Lung (tissue), 12 donors: ENCODE results near the gene SERPINB4. TPM values are rescaled to one million over a fixed set of nuclear protein-coding genes. Genes with fewer than 3 reads are reported as not detected.

Experiments used
- ATAC-seq: fragments of 200-7000 bp; cut with Tn5 transposase; one replicate; pipeline ENCODE4 v1.9.1; 2020; ENCODE audit warnings: moderate number of reproducible peaks; ENCODE audit not compliant: insufficient read depth, low FRiP score
- DNase-seq, 3 donors: peaks; one replicate each; pipeline ENCODE4 v3.0.0-alpha.2; 2013 to 2017
- H3K27ac ChIP-seq, 2 donors: one replicate each; pipeline ENCODE4 v1.5.1; 2013; ENCODE audit warnings: mild to moderate bottlenecking in 2 of 2, moderate library complexity in 2 of 2, control low read depth in 1 of 2, inconsistent platforms in 1 of 2, low read depth in 1 of 2, low read length in 1 of 2
- H3K27me3 ChIP-seq, 3 donors: one replicate each; pipeline ENCODE4 v1.5.1; 2013; ENCODE audit warnings: low read length in 2 of 3; ENCODE audit not compliant: control insufficient read depth in 3 of 3, insufficient read depth in 3 of 3
- H3K36me3 ChIP-seq, 4 donors: one replicate each; pipeline ENCODE4 v1.5.1; 2013; ENCODE audit warnings: low read length in 4 of 4, mild to moderate bottlenecking in 1 of 4, moderate library complexity in 1 of 4; ENCODE audit not compliant: control insufficient read depth in 4 of 4, insufficient read depth in 4 of 4
- H3K4me1 ChIP-seq, 5 donors: one replicate each; pipeline ENCODE4 v1.5.1; 2013; ENCODE audit warnings: low read length in 5 of 5, mild to moderate bottlenecking in 2 of 5, moderate library complexity in 1 of 5; ENCODE audit not compliant: control insufficient read depth in 5 of 5, insufficient read depth in 5 of 5
- H3K4me3 ChIP-seq: one replicate; pipeline ENCODE4 v1.5.1; 2013; ENCODE audit warnings: mild to moderate bottlenecking, control low read depth, moderate library complexity
- H3K9ac ChIP-seq, 2 donors: one replicate each; pipeline ENCODE4 v1.5.1; 2013; ENCODE audit warnings: low read length in 2 of 2, control low read depth in 1 of 2; ENCODE audit not compliant: insufficient read depth in 1 of 2
- H3K9me3 ChIP-seq, 4 donors: one replicate each; pipeline ENCODE4 v1.5.1; 2013; ENCODE audit warnings: low read length in 3 of 4, mild to moderate bottlenecking in 1 of 4, moderate library complexity in 1 of 4; ENCODE audit not compliant: control insufficient read depth in 4 of 4, insufficient read depth in 3 of 4
- CTCF ChIP-seq: IDR thresholded peaks from 2 replicates; pipeline ENCODE4 v1.5.1; 2012; ENCODE audit warnings: mild to moderate bottlenecking; ENCODE audit errors: control extremely low read depth, extremely low read depth
- WGBS, 2 donors: extraction: QIAGEN DNeasy Blood & Tissue Kit; methylation state at CpG; one replicate each; pipeline ENCODE4 v1.1.7; 2013; 5-methylcytosine and 5-hydroxymethylcytosine counted together
- polyA plus RNA-seq, 2 donors: library from polyadenylated mRNA; stranded (reverse); fragments of 200-250 nt; gene quantifications; one replicate each; pipeline ENCODE4 v1.2.1, GENCODE V29; 2013
- total RNA-seq, 2 donors: library from RNA; depleted of rRNA in 1 of 2; stranded (reverse); fragments of >200 nt in 1 of 2; gene quantifications; one replicate each; pipeline ENCODE4 v1.2.1, GENCODE V29; 2014 to 2021
- donor health status: control.
- donor health status: control.
- donor health status: Bipolar disorder and iron deficiency.
- donor health status: healthy.
- donor health status: DM: yes; HTN: yes; CAD: no.

The SERPINB4 gene
- total and polyA plus RNA-seq, 4 donors: 0.34 to 17.4 (median 1.0) TPM; not detected in 1

GRCh38 chr18:63590966-63591695 lies 52.9 kb downstream of the SERPINB4 start:
- Histone ChIP-seq H3K9ac (no peak overlapping the region), H3K27me3 (no peaks in the 10 kb centered on the region), H3K36me3 (no peaks in the 10 kb centered on the region), H3K9me3 (peaks cover 0 to 2% (median 0%) of the 10 kb centered on the region in 4 donors), H3K4me3 (no peak overlapping the region), H3K4me1 (peaks cover 0 to 1% (median 0%) of the 10 kb centered on the region in 5 donors), H3K27ac (no peak overlapping the region)
- ATAC-seq: no peak
- 60 to 74% methylated on average over 3 of the region's 3 CpGs for WGBS, 2 donors
- TF ChIP-seq CTCF: no peak
- no peak for DNase-seq

GRCh38 chr18:63590373-63590772 lies 53.7 kb downstream of the SERPINB4 start:
- ATAC-seq (peak; percentile 34), DNase-seq (no peak)
- H3K4me3 ChIP-seq: no peak overlapping the region
- H3K36me3 ChIP-seq: no peaks in the 10 kb centered on the region
- no peak for TF ChIP-seq CTCF
- H3K4me1 ChIP-seq: peaks cover 0 to 1% (median 0%) of the 10 kb centered on the region in 5 donors
- 40 to 53% methylated on average over 2 of the region's 2 CpGs for WGBS, 2 donors
- H3K9me3 ChIP-seq: peaks cover 0 to 2% (median 0%) of the 10 kb centered on the region in 4 donors
- no peak overlapping the region for H3K9ac ChIP-seq
- H3K27ac ChIP-seq: no peak overlapping the region
- no peaks in the 10 kb centered on the region for H3K27me3 ChIP-seq

GRCh38 chr18:63588909-63589308 lies 55.1 kb downstream of the SERPINB4 start:
- Histone ChIP-seq H3K36me3 (no peaks in the 10 kb centered on the region), H3K9ac (no peak overlapping the region), H3K27me3 (no peaks in the 10 kb centered on the region), H3K4me3 (no peak overlapping the region), H3K9me3 (peaks cover 0 to 2% (median 0%) of the 10 kb centered on the region in 4 donors), H3K27ac (no peak overlapping the region), H3K4me1 (peaks cover 0 to 1% (median 0%) of the 10 kb centered on the region in 5 donors)
- ATAC-seq (no peak), DNase-seq (peak in 1 of 3 donors; percentile 4)
- no peak for TF ChIP-seq CTCF
- 39 to 61% methylated on average over 5 of the region's 5 CpGs for WGBS, 2 donors

Other genes starting within 250 kb of the SERPINB4 start
- gene VPS4B, start 221.8 kb downstream of the SERPINB4 start, total RNA-seq: 10 to 100 TPM; 55.5 to 56.1 TPM
- gene VPS4B, start 221.8 kb downstream of the SERPINB4 start, polyA plus RNA-seq: 10 to 100 TPM; 11.7 to 26.2 TPM
- gene SERPINB5, start 167.3 kb downstream of the SERPINB4 start, total RNA-seq: under 1 TPM; 0.37 to 0.92 TPM
- gene SERPINB5, start 167.3 kb downstream of the SERPINB4 start, polyA plus RNA-seq: under 1 TPM; 0.45 to 0.77 TPM
- not detected for gene SERPINB12, start 101.9 kb downstream of the SERPINB4 start, total RNA-seq
- not detected for gene SERPINB12, start 101.9 kb downstream of the SERPINB4 start, polyA plus RNA-seq
- under 1 TPM in 1 of 2 donors, not detected in 1; 0.20 TPM for gene SERPINB13, start 56.9 kb downstream of the SERPINB4 start, total RNA-seq
- 1 to 10 TPM in 1 of 2 donors, under 1 TPM in 1; 0.20 to 1.4 TPM for gene SERPINB13, start 56.9 kb downstream of the SERPINB4 start, polyA plus RNA-seq
- gene SERPINB3, start 17.6 kb upstream of the SERPINB4 start, total RNA-seq: under 1 TPM in 1 of 2 donors, not detected in 1; 0.43 TPM
- gene SERPINB3, start 17.6 kb upstream of the SERPINB4 start, polyA plus RNA-seq: 10 to 100 TPM; 15.3 to 29.0 TPM
- gene SERPINB11, start 58.7 kb upstream of the SERPINB4 start, total RNA-seq: not detected
- gene SERPINB11, start 58.7 kb upstream of the SERPINB4 start, polyA plus RNA-seq: under 1 TPM; 0.45 to 0.52 TPM
- gene SERPINB7, start 131.2 kb upstream of the SERPINB4 start, total RNA-seq: under 1 TPM; 0.12 to 0.17 TPM
- gene SERPINB7, start 131.2 kb upstream of the SERPINB4 start, polyA plus RNA-seq: 1 to 10 TPM in 1 of 2 donors, under 1 TPM in 1; 0.22 to 1.6 TPM
- gene SERPINB2, start 243.4 kb upstream of the SERPINB4 start, total RNA-seq: 1 to 10 TPM; 1.3 TPM
- 10 to 100 TPM in 1 of 2 donors, 1 to 10 TPM in 1; 4.3 to 14.5 TPM for gene SERPINB2, start 243.4 kb upstream of the SERPINB4 start, polyA plus RNA-seq